Muscle layer of colon (tissue), 2 donors: Measurements from ENCODE around the gene ISL1.

Source experiments
- H3K27ac ChIP-seq: one replicate; pipeline ENCODE4 v1.7.0; 2013; ENCODE audit warnings: low read depth, mild to moderate bottlenecking, low read length, moderate library complexity
- H3K27me3 ChIP-seq, 2 donors: one replicate each; pipeline ENCODE4 v1.7.0; 2013; ENCODE audit warnings: low read length in 2 of 2, mild to moderate bottlenecking in 2 of 2; ENCODE audit not compliant: insufficient read depth in 2 of 2, control insufficient read depth in 1 of 2
- H3K36me3 ChIP-seq: one replicate; pipeline ENCODE4 v1.7.0; 2013; ENCODE audit warnings: mild to moderate bottlenecking, low read length; ENCODE audit not compliant: insufficient read depth
- H3K4me1 ChIP-seq: one replicate; pipeline ENCODE4 v1.7.0; 2013; ENCODE audit warnings: mild to moderate bottlenecking, low read length; ENCODE audit not compliant: insufficient read depth
- H3K4me3 ChIP-seq, 2 donors: one replicate each; pipeline ENCODE4 v1.7.0; 2013; ENCODE audit warnings: low read length in 2 of 2, low read depth in 1 of 2, mild to moderate bottlenecking in 1 of 2, moderate library complexity in 1 of 2
- H3K9ac ChIP-seq: one replicate; pipeline ENCODE4 v1.7.0; 2013; ENCODE audit warnings: low read length
- H3K9me3 ChIP-seq: one replicate; pipeline ENCODE4 v1.7.0; 2013; ENCODE audit warnings: mild to moderate bottlenecking, low read length
- donor health status: abdominal sarcoma.
- donor health status: Adenocarcinoma of cecum.

The ISL1 gene

DNA sequence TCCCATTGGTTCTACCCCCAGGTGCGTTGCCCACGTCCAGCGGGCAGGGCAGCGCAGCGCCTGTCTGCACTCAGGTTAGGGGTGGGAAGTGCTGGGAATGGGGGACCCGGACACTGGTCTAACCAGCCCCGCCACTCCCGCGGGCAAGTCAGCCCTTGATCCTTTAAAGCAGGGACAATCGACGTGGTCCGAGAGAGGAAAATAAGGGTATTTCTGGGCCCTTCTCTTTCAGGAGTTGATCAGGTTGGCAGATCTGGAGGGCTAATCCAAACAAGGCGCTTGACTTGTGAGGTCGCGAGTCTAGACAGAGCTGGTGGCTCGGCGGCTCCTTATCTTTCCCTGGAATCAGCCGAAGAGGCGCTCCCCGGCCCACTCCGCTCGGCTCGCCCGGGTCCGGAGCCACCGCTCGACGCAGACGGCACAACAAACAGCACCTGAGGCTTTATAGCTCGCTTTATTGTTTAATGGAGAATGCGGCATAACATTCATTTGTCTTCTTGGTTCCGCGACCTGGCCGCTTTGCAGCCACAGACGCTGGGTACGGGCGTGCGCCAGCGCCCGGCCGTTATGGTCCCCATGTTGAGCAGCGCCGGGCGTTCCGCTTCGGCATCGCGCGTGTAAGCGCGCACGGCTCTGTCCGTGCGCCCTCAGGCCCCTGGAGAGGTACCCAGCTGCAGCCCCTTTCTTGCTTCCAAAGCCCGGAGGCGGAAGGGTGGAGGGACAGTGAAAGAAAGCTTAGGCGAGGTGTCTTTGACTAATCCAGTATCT lies 15.8 kb downstream of the ISL1 start:
- H3K9ac ChIP-seq, result no peak overlapping the region
- H3K4me3 ChIP-seq, result no peak overlapping the region

DNA sequence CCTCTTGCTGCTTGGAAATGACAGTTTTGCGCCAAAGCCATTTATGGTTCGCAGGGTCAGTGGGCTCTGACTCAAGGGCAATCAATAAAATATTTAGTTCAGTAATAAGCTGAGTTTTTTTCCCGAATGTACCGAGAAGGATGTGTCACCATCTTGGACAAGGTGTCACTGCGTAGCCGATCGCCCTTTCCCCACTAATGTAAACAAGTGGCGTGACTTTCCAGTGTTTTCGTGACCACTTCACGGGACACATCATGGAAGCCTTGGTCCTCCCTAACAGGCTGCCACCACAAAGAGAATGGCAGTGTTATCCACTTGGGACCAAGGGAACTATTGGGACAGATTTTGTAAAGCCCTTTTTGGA lies 16.4 kb downstream of the ISL1 start:
- H3K4me3 ChIP-seq, result no peak overlapping the region
- H3K27ac ChIP-seq, result no peak overlapping the region
- no peaks in the 10 kb centered on the region for H3K36me3 ChIP-seq
- H3K9me3 ChIP-seq, result no peaks in the 10 kb centered on the region
- no peaks in the 10 kb centered on the region for H3K4me1 ChIP-seq
- no peak overlapping the region for H3K9ac ChIP-seq
- peaks cover 22% of the 10 kb centered on the region in 2 donors for H3K27me3 ChIP-seq

More for the DNA sequence above, 15.8 kb downstream of the ISL1 start:
- Histone ChIP-seq H3K4me1 (no peaks in the 10 kb centered on the region), H3K27ac (no peak overlapping the region), H3K9me3 (no peaks in the 10 kb centered on the region), H3K27me3 (peaks cover 22% of the 10 kb centered on the region in 2 donors), H3K36me3 (no peaks in the 10 kb centered on the region)

DNA sequence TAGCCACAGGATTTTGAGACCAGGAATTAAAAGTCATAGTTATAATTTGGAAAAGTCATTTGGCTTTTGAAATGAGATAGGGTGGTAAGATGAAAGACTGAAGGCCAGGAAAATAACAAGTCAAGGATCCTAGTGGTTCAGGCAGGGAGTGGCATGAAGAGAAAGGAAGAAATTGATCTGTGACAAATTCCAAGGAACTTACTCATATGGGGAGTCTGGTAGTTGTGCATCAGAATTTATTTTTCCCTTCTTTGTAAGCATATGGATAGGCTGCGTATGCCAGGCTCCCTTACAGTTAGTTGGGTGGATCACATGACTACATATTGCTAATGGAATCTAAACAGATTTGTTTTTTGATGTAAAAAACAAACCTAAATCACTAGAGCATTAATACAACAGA lies 21.0 kb downstream of the ISL1 start:
- Histone ChIP-seq H3K27ac (no peak overlapping the region), H3K9ac (no peak overlapping the region), H3K4me3 (no peak overlapping the region), H3K36me3 (no peaks in the 10 kb centered on the region), H3K27me3 (peaks cover 5 to 11% of the 10 kb centered on the region in 2 donors), H3K9me3 (no peaks in the 10 kb centered on the region), H3K4me1 (no peaks in the 10 kb centered on the region)

DNA sequence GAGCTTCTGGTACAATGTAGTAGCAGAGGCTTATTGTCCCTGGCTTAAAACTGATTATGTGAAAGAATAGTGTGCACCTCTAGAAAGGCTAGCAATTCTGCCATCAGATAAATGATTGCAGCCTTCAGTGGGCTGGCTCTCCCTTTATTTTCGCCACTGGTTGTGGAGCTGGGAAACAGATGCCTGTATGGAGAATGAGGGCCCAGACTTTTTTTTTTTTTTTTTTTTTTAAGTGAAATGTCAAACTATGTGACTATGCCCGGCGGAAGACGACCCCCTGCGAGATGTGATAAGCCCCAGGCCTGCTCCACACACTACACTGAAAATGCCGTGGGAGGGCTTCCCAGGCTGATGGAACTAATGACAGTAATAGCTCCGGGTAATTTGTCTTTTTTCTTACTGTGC lies 28.7 kb downstream of the ISL1 start:
- no peaks in the 10 kb centered on the region for H3K4me1 ChIP-seq
- no peak overlapping the region for H3K9ac ChIP-seq
- H3K9me3 ChIP-seq, result no peaks in the 10 kb centered on the region
- no peak overlapping the region for H3K27ac ChIP-seq
- H3K27me3 ChIP-seq, result no peaks in the 10 kb centered on the region
- H3K4me3 ChIP-seq, result no peak overlapping the region
- no peaks in the 10 kb centered on the region for H3K36me3 ChIP-seq

DNA sequence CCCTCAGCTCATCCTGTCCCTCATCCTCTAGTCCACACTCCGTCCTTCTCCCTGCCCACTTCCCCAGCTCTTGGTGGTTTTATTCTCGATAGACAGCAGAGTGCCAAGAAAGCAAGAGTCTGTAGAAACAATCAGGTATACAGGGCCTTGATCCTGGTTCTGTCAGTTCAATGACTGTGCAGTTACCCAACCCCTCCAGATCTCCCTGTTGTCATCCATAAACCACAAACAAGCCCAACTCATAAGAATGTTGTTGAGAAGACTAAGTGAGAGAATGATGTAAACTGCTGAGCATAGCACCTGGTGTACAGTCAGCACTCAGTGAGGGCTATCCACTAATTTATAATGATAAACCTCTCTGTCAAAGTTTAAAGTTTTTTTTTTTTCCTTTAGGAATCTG lies 31.3 kb downstream of the ISL1 start:
- no peak overlapping the region for H3K9ac ChIP-seq
- no peak overlapping the region for H3K27ac ChIP-seq
- H3K9me3 ChIP-seq, result no peaks in the 10 kb centered on the region
- H3K4me3 ChIP-seq, result no peak overlapping the region
- no peaks in the 10 kb centered on the region for H3K4me1 ChIP-seq
- no peaks in the 10 kb centered on the region for H3K36me3 ChIP-seq
- no peaks in the 10 kb centered on the region for H3K27me3 ChIP-seq

DNA sequence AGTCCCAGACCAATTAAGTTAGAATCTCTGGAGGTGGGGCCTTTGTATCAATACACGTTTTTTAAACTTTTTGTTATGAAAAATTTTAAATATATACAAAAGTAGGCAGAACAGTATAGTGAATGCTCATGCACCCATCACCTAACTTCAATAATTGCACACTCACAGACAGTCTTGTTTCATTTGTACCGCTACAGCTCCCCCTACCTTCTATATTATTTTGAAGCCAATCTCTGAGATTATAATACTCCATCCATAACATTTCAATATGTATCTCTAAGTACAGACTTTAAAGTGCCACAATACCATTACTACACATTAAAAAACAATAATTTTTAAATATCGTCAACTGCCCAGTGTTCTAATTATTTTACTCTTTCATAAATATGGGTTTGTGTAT lies 32.9 kb downstream of the ISL1 start:
- Histone ChIP-seq H3K9ac (no peak overlapping the region), H3K36me3 (no peaks in the 10 kb centered on the region), H3K27ac (no peak overlapping the region), H3K4me3 (no peak overlapping the region), H3K4me1 (no peaks in the 10 kb centered on the region), H3K27me3 (no peaks in the 10 kb centered on the region), H3K9me3 (no peaks in the 10 kb centered on the region)

DNA sequence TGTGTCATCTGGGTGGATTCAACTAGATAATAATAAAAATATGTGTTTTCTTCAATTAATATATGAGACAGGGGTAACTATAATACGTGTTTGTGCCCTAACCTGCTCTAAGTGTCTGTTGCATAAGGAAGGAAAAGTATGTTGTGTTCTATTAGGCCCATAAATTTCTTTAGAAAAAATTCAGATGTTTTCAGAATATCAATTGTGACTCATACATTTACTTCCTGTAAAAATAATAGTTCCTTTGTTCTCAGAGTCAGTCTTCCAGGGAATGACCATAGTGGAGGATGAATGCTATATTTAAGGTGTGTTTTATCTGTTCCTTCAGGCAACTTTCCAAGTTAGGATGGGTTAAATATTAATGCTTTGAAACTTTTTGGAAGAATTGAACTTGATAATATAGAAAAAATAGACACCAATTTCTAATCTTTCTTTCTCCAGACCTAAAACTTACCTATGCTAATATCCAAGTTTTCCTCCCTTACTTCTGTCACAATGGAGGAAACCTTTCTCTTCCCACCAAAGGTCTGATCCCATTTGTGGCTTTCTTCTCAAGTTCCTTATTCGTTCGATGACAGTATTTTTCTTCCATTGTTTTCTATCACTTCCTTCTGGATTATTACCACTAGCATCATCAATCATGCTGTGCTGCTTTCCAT lies 49.9 kb downstream of the ISL1 start:
- no peak overlapping the region for H3K4me3 ChIP-seq
- no peaks in the 10 kb centered on the region for H3K9me3 ChIP-seq
- H3K27me3 ChIP-seq, result no peaks in the 10 kb centered on the region
- H3K27ac ChIP-seq, result no peak overlapping the region
- H3K9ac ChIP-seq, result no peak overlapping the region
- H3K36me3 ChIP-seq, result no peaks in the 10 kb centered on the region
- no peaks in the 10 kb centered on the region for H3K4me1 ChIP-seq

DNA sequence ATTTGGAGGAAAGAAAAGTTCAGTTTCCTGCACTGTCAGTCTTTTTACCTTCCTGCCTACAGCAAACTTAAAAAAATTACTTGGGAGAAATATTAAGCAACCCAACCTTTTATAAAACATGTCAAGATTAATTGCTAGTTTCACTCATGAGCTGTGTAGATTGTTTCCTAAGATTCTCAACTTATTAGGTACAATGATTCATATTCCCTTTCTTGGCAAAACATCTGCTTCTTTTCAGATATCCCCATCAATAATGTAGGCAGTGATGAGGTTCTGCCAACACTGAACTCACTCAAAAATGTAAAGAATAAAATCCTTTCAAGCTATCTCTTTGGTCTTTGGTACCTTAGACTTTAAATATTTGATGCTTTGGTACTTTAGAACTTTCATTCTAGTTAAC lies 56.0 kb downstream of the ISL1 start:
- Histone ChIP-seq H3K27ac (no peak overlapping the region), H3K4me3 (no peak overlapping the region), H3K27me3 (no peaks in the 10 kb centered on the region), H3K36me3 (no peaks in the 10 kb centered on the region), H3K9me3 (no peaks in the 10 kb centered on the region), H3K4me1 (no peaks in the 10 kb centered on the region), H3K9ac (no peak overlapping the region)
